DND-41 (cell line): ENCODE measurements around the gene VCAN.

Source experiments
- CTCF ChIP-seq: IDR thresholded peaks from 2 replicates; pipeline ENCODE4 v1.5.1; 2012; ENCODE audit warnings: borderline replicate concordance, low read length, moderate library complexity, mild to moderate bottlenecking; ENCODE audit not compliant: poor library complexity, severe bottlenecking; ENCODE audit errors: extremely low read depth
- EZH2 ChIP-seq: IDR thresholded peaks from 3 replicates; pipeline ENCODE4 v1.6.1; 2012; ENCODE audit warnings: borderline replicate concordance, low read depth, mild to moderate bottlenecking, moderate library complexity, low read length, inconsistent platforms; ENCODE audit not compliant: severe bottlenecking

- TF ChIP-seq CTCF (peak; percentile 23), EZH2 (no peak)
These were observed 2.0 kb downstream of the VCAN start for GRCh38 chr5:83473346-83474160.
